HCT116 (cell line): Measurements from ENCODE around the gene PDE4B. TPM values are rescaled to one million over a fixed set of nuclear protein-coding genes. Genes with fewer than 3 reads are reported as not detected.

ENCODE experiments used
- ATAC-seq: fragments of 200-7000 bp; cut with Tn5 transposase; 2 replicates; pipeline ENCODE4 v1.9.1; 2020; ENCODE audit warnings: mild to moderate bottlenecking, moderate library complexity
- BruUV-seq: library from RNA; stranded (reverse); fragments of 400-500 nt; replicated peaks from 2 replicates; lab custom pipeline; 2021; lab: Mats Ljungman, UMichigan
- CTCF ChIA-PET: fragments of 300-600 bp; sonication (Branson Sonifier 250); formaldehyde crosslinking; loops from one replicate; lab custom pipeline; 2021; ENCODE audit warnings: antibody characterized with exemption; lab: Charles Lee
- POLR2A ChIA-PET: fragments of 300-600, 350-600 bp; sonication (Branson Sonifier 250); formaldehyde crosslinking; loops from one replicate; lab custom pipeline; 2021; ENCODE audit warnings: antibody characterized with exemption; lab: Charles Lee
- RAD21 ChIA-PET, 2 experiments: fragments of 300-600 bp; sonication (Branson Sonifier 250); formaldehyde crosslinking; loops; one replicate each; lab custom pipeline; 2023; ENCODE audit warnings: low total read pairs in 2 of 2; ENCODE audit not compliant: uncharacterized antibody in 2 of 2, unreplicated experiment in 2 of 2, low non-redundant PET in 1 of 2; lab: Charles Lee
- DNase-seq: peaks from one replicate; pipeline ENCODE4 v3.0.0-alpha.2; 2010; ENCODE audit warnings: low read depth, low spot score
- H2AFZ ChIP-seq: fragments of 200-600 bp; shearing (Covaris generic), sonication (generic); 2 replicates; pipeline ENCODE4 v1.6.1; 2017; ENCODE audit warnings: low read depth, mixed run types, mixed read lengths, antibody characterized with exemption, low read length; ENCODE audit not compliant: poor library complexity, severe bottlenecking
- H3K27ac ChIP-seq: 2 replicates; pipeline ENCODE4 v1.5.1; 2012; ENCODE audit warnings: low read depth, low read length
- H3K27me3 ChIP-seq: fragments of 200-600 bp; sonication (generic); 2 replicates; pipeline ENCODE4 v1.6.1; 2016; ENCODE audit warnings: mixed run types, low read length, mixed read lengths; ENCODE audit not compliant: insufficient read depth
- H3K36me3 ChIP-seq, 2 experiments: fragments of 200-500 bp in 1 of 2; fragments of 200-600 bp in 1 of 2; sonication (Bioruptor generic) in 1 of 2; sonication (generic) in 1 of 2; 2 replicates each; pipeline versions ENCODE4 v1.5.1 to v1.6.1; 2014 to 2016; ENCODE audit warnings: low read length in 2 of 2, inconsistent platforms in 1 of 2, mixed read lengths in 1 of 2, mixed run types in 1 of 2; ENCODE audit not compliant: insufficient read depth in 2 of 2, control insufficient read depth in 1 of 2
- H3K4me1 ChIP-seq, 2 experiments: fragments of 200-600 bp in 1 of 2; sonication (generic) in 1 of 2; 2 replicates each; pipeline versions ENCODE4 v1.5.1 to v1.6.1; 2012 to 2017; ENCODE audit warnings: low read length in 2 of 2, inconsistent platforms in 1 of 2, mild to moderate bottlenecking in 1 of 2, mixed read lengths in 1 of 2, mixed run types in 1 of 2, moderate library complexity in 1 of 2; ENCODE audit not compliant: insufficient read depth in 2 of 2, control insufficient read depth in 1 of 2
- H3K4me2 ChIP-seq: fragments of 200-600 bp; sonication (generic); 2 replicates; pipeline ENCODE4 v1.6.1; 2017; ENCODE audit warnings: mixed run types, low read length, mixed read lengths
- H3K4me3 ChIP-seq, 2 experiments: fragments of 200-600 bp in 1 of 2; sonication (generic) in 1 of 2; replicated peaks in 1 of 2; 2 replicates each; pipeline ENCODE4 v1.5.1; 2011 to 2016; ENCODE audit warnings: low read length in 2 of 2, control low read depth in 1 of 2, low read depth in 1 of 2, mild to moderate bottlenecking in 1 of 2, mixed read lengths in 1 of 2, mixed run types in 1 of 2
- H3K79me2 ChIP-seq: fragments of 200-600 bp; sonication (generic); 2 replicates; pipeline ENCODE4 v1.6.1; 2017; ENCODE audit warnings: mild to moderate bottlenecking, mixed run types, low read length, moderate library complexity, mixed read lengths; ENCODE audit not compliant: insufficient read depth
- H3K9ac ChIP-seq: fragments of 200-600 bp; sonication (generic); 2 replicates; pipeline ENCODE4 v1.6.1; 2016; ENCODE audit warnings: low read length, mixed read lengths
- H3K9me2 ChIP-seq: fragments of 200-600 bp; sonication (generic), shearing (Covaris generic); 2 replicates; pipeline ENCODE4 v1.6.1; 2017; ENCODE audit warnings: mixed run types, mild to moderate bottlenecking, moderate library complexity; ENCODE audit not compliant: insufficient read depth
- H3K9me3 ChIP-seq, 2 experiments: fragments of 200-500 bp in 1 of 2; fragments of 200-600 bp in 1 of 2; sonication (Bioruptor generic) in 1 of 2; sonication (generic) in 1 of 2; 2 replicates each; pipeline ENCODE4 v1.6.1; 2014 to 2017; ENCODE audit warnings: low read length in 2 of 2, mixed read lengths in 2 of 2, inconsistent platforms in 1 of 2, low read depth in 1 of 2, mild to moderate bottlenecking in 1 of 2, mixed run types in 1 of 2, moderate library complexity in 1 of 2; ENCODE audit not compliant: control insufficient read depth in 1 of 2, insufficient read depth in 1 of 2
- H4K20me1 ChIP-seq: fragments of 200-600 bp; sonication (generic), shearing (Covaris generic); 2 replicates; pipeline ENCODE4 v1.6.1; 2017; ENCODE audit warnings: mixed run types, mild to moderate bottlenecking, moderate library complexity; ENCODE audit not compliant: insufficient read depth
- ATF3 ChIP-seq: IDR thresholded peaks from 2 replicates; pipeline ENCODE4 v1.6.1; 2012
- CBX3 ChIP-seq: IDR thresholded peaks from 2 replicates; pipeline ENCODE4 v1.6.1; 2012; ENCODE audit warnings: low read depth
- ELF1 ChIP-seq: IDR thresholded peaks from 2 replicates; pipeline ENCODE4 v1.6.1; 2012; ENCODE audit warnings: low read depth, borderline replicate concordance
- EZH2 ChIP-seq: fragments of 200-600 bp; sonication (generic); IDR thresholded peaks from 2 replicates; pipeline ENCODE4 v1.6.1; 2017; ENCODE audit warnings: antibody characterized with exemption, mixed run types
- EZH2phosphoT487 ChIP-seq: fragments of 200-600 bp; IDR thresholded peaks from 2 replicates; pipeline ENCODE4 v1.6.1; 2018; ENCODE audit warnings: antibody characterized with exemption, borderline replicate concordance
- FOSL1 ChIP-seq: IDR thresholded peaks from 2 replicates; pipeline ENCODE4 v1.6.1; 2012; ENCODE audit warnings: low read depth
- JUND ChIP-seq: IDR thresholded peaks from 2 replicates; pipeline ENCODE4 v1.6.1; 2012
- MAX ChIP-seq: IDR thresholded peaks from 2 replicates; pipeline ENCODE4 v1.6.1; 2012
- POLR2A ChIP-seq: IDR thresholded peaks from 2 replicates; pipeline ENCODE4 v1.7.0; 2011; ENCODE audit warnings: borderline replicate concordance; ENCODE audit not compliant: insufficient read depth, insufficient read length; ENCODE audit errors: extremely low read depth
- RAD21 ChIP-seq: IDR thresholded peaks from 2 replicates; pipeline ENCODE4 v1.6.1; 2012; ENCODE audit warnings: low read depth, mild to moderate bottlenecking
- SP1 ChIP-seq: IDR thresholded peaks from 2 replicates; pipeline ENCODE4 v1.6.1; 2012; ENCODE audit warnings: low read depth
- SRF ChIP-seq: IDR thresholded peaks from 2 replicates; pipeline ENCODE4 v1.6.1; 2012; ENCODE audit warnings: low read depth
- YY1 ChIP-seq: IDR thresholded peaks from 2 replicates; pipeline ENCODE4 v1.6.1; 2011; ENCODE audit warnings: low read length, low read depth, moderate library complexity, mild to moderate bottlenecking; ENCODE audit not compliant: insufficient replicate concordance; ENCODE audit errors: extremely low read depth
- ZBTB33 ChIP-seq: IDR thresholded peaks from 2 replicates; pipeline ENCODE4 v1.6.1; 2011; ENCODE audit warnings: mild to moderate bottlenecking, low read length, moderate library complexity; ENCODE audit not compliant: insufficient replicate concordance; ENCODE audit errors: extremely low read depth
- ZFX ChIP-seq: fragments of 450-650 bp; IDR thresholded peaks from 2 replicates; pipeline ENCODE4 v1.6.1; 2017
- intact Hi-C: fragments of 100-400 bp; cut with micrococcal nuclease; formaldehyde crosslinking; loops from 2 replicates; pipeline ENCODE4 v1.10.0; 2022
- total RNA-seq: library from RNA; stranded (reverse); gene quantifications from one replicate; pipeline ENCODE4 v1.2.1, GENCODE V29; 2021; ENCODE audit not compliant: unreplicated experiment
- TF ChIP-seq, protein P1 (sequence below), 3 experiments: fragments of 200-600 bp in 1 of 3; sonication (generic) in 1 of 3; IDR thresholded peaks in 2 of 3; conservative IDR thresholded peaks in 1 of 3; 2 replicates each; pipeline ENCODE4 v1.5.1; 2012 to 2017; ENCODE audit warnings: low read depth in 2 of 3, low read length in 2 of 3, antibody characterized with exemption in 1 of 3, borderline replicate concordance in 1 of 3, control low read depth in 1 of 3, mild to moderate bottlenecking in 1 of 3, mixed read lengths in 1 of 3, mixed run types in 1 of 3, moderate library complexity in 1 of 3; ENCODE audit not compliant: insufficient read depth in 1 of 3
- TF ChIP-seq, protein P2 (sequence below): IDR thresholded peaks from 2 replicates; pipeline ENCODE4 v1.6.1; 2012; ENCODE audit warnings: low read depth

Gene PDE4B
- total RNA-seq, 1 experiment from 2014 or later, result 76.9 TPM

DNA sequence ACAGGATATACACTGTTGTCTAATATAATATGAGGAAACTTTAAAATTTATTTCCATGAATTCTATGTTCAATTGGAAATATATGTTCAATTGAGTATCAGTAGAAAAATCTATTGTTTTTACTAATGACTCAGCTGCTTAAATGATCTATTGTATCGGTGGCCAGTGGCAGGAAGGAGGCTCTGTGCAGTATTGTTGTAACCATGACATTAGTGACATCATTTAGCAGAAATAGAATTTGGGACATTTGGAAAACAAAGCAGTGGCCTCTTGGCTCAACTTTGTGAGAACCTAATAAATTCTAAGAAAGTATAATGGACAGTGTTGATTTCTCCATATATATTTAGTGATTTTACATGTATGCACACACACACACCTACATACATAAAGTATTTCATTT lies 257.4 kb downstream of the PDE4B start:
- H3K27me3 ChIP-seq, result no peaks in the 10 kb centered on the region
- BruUV-seq, result no TSS peak

More for the DNA sequence above, 257.4 kb downstream of the PDE4B start:
- no peak overlapping the region for H3K27ac ChIP-seq
- ChIA-PET RAD21 (no interaction called here), CTCF (no interaction called here), POLR2A (no interaction called here)
- no peak overlapping the region for H3K4me3 ChIP-seq
- intact Hi-C loops, result no loop called here
- no peaks in the 10 kb centered on the region for H3K9me2 ChIP-seq
- no peak for DNase-seq
- no peak for ATAC-seq
- no peak overlapping the region for H3K9ac ChIP-seq
- no peak overlapping the region for H3K4me2 ChIP-seq
- H3K79me2 ChIP-seq, result no peaks in the 10 kb centered on the region
- H4K20me1 ChIP-seq, result no peaks in the 10 kb centered on the region
- no peak for TF ChIP-seq EZH2
- TF ChIP-seq CBX3, result no peak
- TF ChIP-seq ZBTB33, result no peak
- no peak for TF ChIP-seq FOSL1
- TF ChIP-seq SRF, result no peak
- TF ChIP-seq, protein P1, sequence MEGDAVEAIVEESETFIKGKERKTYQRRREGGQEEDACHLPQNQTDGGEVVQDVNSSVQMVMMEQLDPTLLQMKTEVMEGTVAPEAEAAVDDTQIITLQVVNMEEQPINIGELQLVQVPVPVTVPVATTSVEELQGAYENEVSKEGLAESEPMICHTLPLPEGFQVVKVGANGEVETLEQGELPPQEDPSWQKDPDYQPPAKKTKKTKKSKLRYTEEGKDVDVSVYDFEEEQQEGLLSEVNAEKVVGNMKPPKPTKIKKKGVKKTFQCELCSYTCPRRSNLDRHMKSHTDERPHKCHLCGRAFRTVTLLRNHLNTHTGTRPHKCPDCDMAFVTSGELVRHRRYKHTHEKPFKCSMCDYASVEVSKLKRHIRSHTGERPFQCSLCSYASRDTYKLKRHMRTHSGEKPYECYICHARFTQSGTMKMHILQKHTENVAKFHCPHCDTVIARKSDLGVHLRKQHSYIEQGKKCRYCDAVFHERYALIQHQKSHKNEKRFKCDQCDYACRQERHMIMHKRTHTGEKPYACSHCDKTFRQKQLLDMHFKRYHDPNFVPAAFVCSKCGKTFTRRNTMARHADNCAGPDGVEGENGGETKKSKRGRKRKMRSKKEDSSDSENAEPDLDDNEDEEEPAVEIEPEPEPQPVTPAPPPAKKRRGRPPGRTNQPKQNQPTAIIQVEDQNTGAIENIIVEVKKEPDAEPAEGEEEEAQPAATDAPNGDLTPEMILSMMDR (IDR thresholded peaks at IDR 0.05 in 2 of 3, conservative IDR thresholded peaks at IDR 0.05 in 1 of 3; ENCODE audit: borderline replicate concordance in 1 of 3, insufficient read depth in 1 of 3, low read depth in 2 of 3, low read length in 2 of 3), result no peak
- TF ChIP-seq ELF1, result no peak
- TF ChIP-seq EZH2phosphoT487, result no peak
- no peak for TF ChIP-seq JUND
- no peak for TF ChIP-seq RAD21
- no peak for TF ChIP-seq ATF3
- TF ChIP-seq ZFX, result no peak
- no peak for TF ChIP-seq SP1
- no peak for TF ChIP-seq MAX
- TF ChIP-seq, protein P2, sequence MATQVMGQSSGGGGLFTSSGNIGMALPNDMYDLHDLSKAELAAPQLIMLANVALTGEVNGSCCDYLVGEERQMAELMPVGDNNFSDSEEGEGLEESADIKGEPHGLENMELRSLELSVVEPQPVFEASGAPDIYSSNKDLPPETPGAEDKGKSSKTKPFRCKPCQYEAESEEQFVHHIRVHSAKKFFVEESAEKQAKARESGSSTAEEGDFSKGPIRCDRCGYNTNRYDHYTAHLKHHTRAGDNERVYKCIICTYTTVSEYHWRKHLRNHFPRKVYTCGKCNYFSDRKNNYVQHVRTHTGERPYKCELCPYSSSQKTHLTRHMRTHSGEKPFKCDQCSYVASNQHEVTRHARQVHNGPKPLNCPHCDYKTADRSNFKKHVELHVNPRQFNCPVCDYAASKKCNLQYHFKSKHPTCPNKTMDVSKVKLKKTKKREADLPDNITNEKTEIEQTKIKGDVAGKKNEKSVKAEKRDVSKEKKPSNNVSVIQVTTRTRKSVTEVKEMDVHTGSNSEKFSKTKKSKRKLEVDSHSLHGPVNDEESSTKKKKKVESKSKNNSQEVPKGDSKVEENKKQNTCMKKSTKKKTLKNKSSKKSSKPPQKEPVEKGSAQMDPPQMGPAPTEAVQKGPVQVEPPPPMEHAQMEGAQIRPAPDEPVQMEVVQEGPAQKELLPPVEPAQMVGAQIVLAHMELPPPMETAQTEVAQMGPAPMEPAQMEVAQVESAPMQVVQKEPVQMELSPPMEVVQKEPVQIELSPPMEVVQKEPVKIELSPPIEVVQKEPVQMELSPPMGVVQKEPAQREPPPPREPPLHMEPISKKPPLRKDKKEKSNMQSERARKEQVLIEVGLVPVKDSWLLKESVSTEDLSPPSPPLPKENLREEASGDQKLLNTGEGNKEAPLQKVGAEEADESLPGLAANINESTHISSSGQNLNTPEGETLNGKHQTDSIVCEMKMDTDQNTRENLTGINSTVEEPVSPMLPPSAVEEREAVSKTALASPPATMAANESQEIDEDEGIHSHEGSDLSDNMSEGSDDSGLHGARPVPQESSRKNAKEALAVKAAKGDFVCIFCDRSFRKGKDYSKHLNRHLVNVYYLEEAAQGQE, result no peak
- no peak for TF ChIP-seq POLR2A
- TF ChIP-seq YY1, result no peak
- no peaks in the 10 kb centered on the region for H3K36me3 ChIP-seq
- no peaks in the 10 kb centered on the region for H3K9me3 ChIP-seq
- no peak overlapping the region for H2AFZ ChIP-seq
- no peaks in the 10 kb centered on the region for H3K4me1 ChIP-seq
